Stimulated activated CD4-positive, alpha-beta T cell treated with anti-CD3 and anti-CD28 coated beads, Interleukin-15, amount 100 ng/mL, for 24 hours (primary cell): ENCODE data around the gene P3R3URF.

Experiments
- DNase-seq: peaks from one replicate; pipeline ENCODE4 v3.0.0-alpha.2; 2020

The P3R3URF gene

GRCh38 chr1:46171871-46172270, 4.4 kb downstream of the P3R3URF start:
- no peak for DNase-seq

- no peak for DNase-seq
Measured at GRCh38 chr1:46171351-46171750, 4.9 kb downstream of the P3R3URF start.

GRCh38 chr1:46169811-46170454, 6.4 kb downstream of the P3R3URF start:
- DNase-seq: no peak

GRCh38 chr1:46168477-46168876, 7.8 kb downstream of the P3R3URF start:
- DNase-seq: no peak

- peak; percentile 58 for DNase-seq
Measured at GRCh38 chr1:46166521-46167462, 9.5 kb downstream of the P3R3URF start.

- DNase-seq: no peak
Measured at GRCh38 chr1:46160212-46160611, 16.1 kb downstream of the P3R3URF start.

- no peak for DNase-seq
Measured at GRCh38 chr1:46159516-46159915, 16.8 kb downstream of the P3R3URF start.

- DNase-seq: no peak
Measured at GRCh38 chr1:46158312-46159281, 17.7 kb downstream of the P3R3URF start.

GRCh38 chr1:46157916-46158311, 18.4 kb downstream of the P3R3URF start:
- DNase-seq: no peak

- DNase-seq: no peak
Measured at GRCh38 chr1:46153732-46154131, 22.6 kb downstream of the P3R3URF start.

- DNase-seq: no peak
Measured at GRCh38 chr1:46153228-46153627, 23.1 kb downstream of the P3R3URF start.

- DNase-seq: no peak
Measured at GRCh38 chr1:46152016-46152415, 24.3 kb downstream of the P3R3URF start.

GRCh38 chr1:46150085-46150484, 26.2 kb downstream of the P3R3URF start:
- DNase-seq: no peak

- DNase-seq: no peak
Measured at GRCh38 chr1:46148318-46148717, 28.0 kb downstream of the P3R3URF start.

- DNase-seq: no peak
Measured at GRCh38 chr1:46137916-46138315, 38.4 kb downstream of the P3R3URF start.

GRCh38 chr1:46136711-46137110, 39.6 kb downstream of the P3R3URF start:
- DNase-seq: no peak

- no peak for DNase-seq
Measured at GRCh38 chr1:46134660-46135331, 41.5 kb downstream of the P3R3URF start.

GRCh38 chr1:46133781-46134350, 42.4 kb downstream of the P3R3URF start:
- no peak for DNase-seq

- no peak for DNase-seq
Measured at GRCh38 chr1:46133181-46133658, 43.1 kb downstream of the P3R3URF start.

GRCh38 chr1:46132529-46133180, 43.6 kb downstream of the P3R3URF start, which contains the start of gene PIK3R3:
Gene PIK3R3 (minus strand): TSS chr1:46132629. CDS start chr1:46131952, 677 bp downstream.
- peak; percentile 94 for DNase-seq
